AG08396 (cell line): ENCODE data around the gene SCAMP2.
A peak's percentile ranks its signal among the peaks of the same experiment; 100 is the strongest.

ENCODE experiments used
- DNase-seq: peaks from one replicate; pipeline ENCODE4 v3.0.0; 2012; ENCODE audit warnings: low spot score, mixed read lengths

Gene SCAMP2

GRCh38 chr15:74838746-74839525, 34.2 kb downstream of the SCAMP2 start:
- DNase-seq, result no peak

GRCh38 chr15:74838137-74838516, 35.0 kb downstream of the SCAMP2 start:
- no peak for DNase-seq

GRCh38 chr15:74837482-74838136, 35.6 kb downstream of the SCAMP2 start:
- no peak for DNase-seq

GRCh38 chr15:74836846-74837245, 36.3 kb downstream of the SCAMP2 start:
- no peak for DNase-seq

- DNase-seq, result peak; percentile 83
Observed at GRCh38 chr15:74835312-74835823, 37.8 kb downstream of the SCAMP2 start.

- DNase-seq, result no peak
Observed at GRCh38 chr15:74833376-74834107, 39.6 kb downstream of the SCAMP2 start.

GRCh38 chr15:74832826-74833225, 40.3 kb downstream of the SCAMP2 start:
- DNase-seq, result no peak

GRCh38 chr15:74831813-74832495, 41.2 kb downstream of the SCAMP2 start:
- no peak for DNase-seq

- no peak for DNase-seq
Observed at GRCh38 chr15:74830868-74831267, 42.3 kb downstream of the SCAMP2 start.

- no peak for DNase-seq
Observed at GRCh38 chr15:74829991-74830390, 43.2 kb downstream of the SCAMP2 start.

- peak; percentile 76 for DNase-seq
Observed at GRCh38 chr15:74829486-74829885, 43.7 kb downstream of the SCAMP2 start.

- DNase-seq, result no peak
Observed at GRCh38 chr15:74828835-74829234, 44.3 kb downstream of the SCAMP2 start.

- no peak for DNase-seq
Observed at GRCh38 chr15:74827614-74828013, 45.6 kb downstream of the SCAMP2 start.

- no peak for DNase-seq
Observed at GRCh38 chr15:74826921-74827320, 46.2 kb downstream of the SCAMP2 start.

- peak; percentile 72 for DNase-seq
Observed at GRCh38 chr15:74826364-74826819, 46.8 kb downstream of the SCAMP2 start, which contains the start of gene CPLX3. Gene CPLX3, plus strand, starts transcription at chr15:74826627. Its CDS starts 77 bp downstream, at chr15:74826704.

- no peak for DNase-seq
Observed at GRCh38 chr15:74825866-74826265, 47.3 kb downstream of the SCAMP2 start.

GRCh38 chr15:74824976-74825375, 48.2 kb downstream of the SCAMP2 start:
- no peak for DNase-seq

GRCh38 chr15:74823324-74823723, 49.8 kb downstream of the SCAMP2 start:
- no peak for DNase-seq

GRCh38 chr15:74822233-74822632, 50.9 kb downstream of the SCAMP2 start:
- no peak for DNase-seq

- no peak for DNase-seq
Observed at GRCh38 chr15:74821790-74822158, 51.4 kb downstream of the SCAMP2 start.

- no peak for DNase-seq
Observed at GRCh38 chr15:74821091-74821789, 51.9 kb downstream of the SCAMP2 start.
